ENCODE results near the gene NOD2.

GRCh38 chr16:50717494-50717893 is 24.1 kb downstream of the NOD2 start:
- TF ChIP-seq CTCF (IDR thresholded peaks at IDR 0.05; ENCODE audit: insufficient read depth, low read depth, low read length): no peak
- no peak for TF ChIP-seq EZH2 (IDR thresholded peaks at IDR 0.05; ENCODE audit: insufficient read depth, low read length)

Measured in astrocyte (in vitro differentiated cells and primary cell).